H1 (cell line): ENCODE data around the gene EPHA10. TPM values are rescaled to one million over a fixed set of nuclear protein-coding genes. Genes with fewer than 3 reads are reported as not detected.

Experiments
- CTCF ChIA-PET: fragments of 300-600 bp; sonication (Branson Sonifier 250); formaldehyde crosslinking; loops from one replicate; lab custom pipeline; 2021; ENCODE audit not compliant: partially characterized antibody; lab: Charles Lee
- POLR2A ChIA-PET: fragments of 300-600 bp; sonication (Branson Sonifier 250); formaldehyde crosslinking; loops from one replicate; lab custom pipeline; 2021; ENCODE audit warnings: inconsistent platforms; ENCODE audit not compliant: partially characterized antibody; lab: Charles Lee
- DNase-seq, 2 experiments: peaks; one replicate each; pipeline versions ENCODE4 v3.0.0 to v3.0.0-alpha.2; 2010 to 2022; ENCODE audit warnings: low spot score in 2 of 2, low read depth in 1 of 2, mixed read lengths in 1 of 2
- FAIRE-seq: peaks from 2 replicates; lab custom pipeline; 2011; peaks lifted over from hg19 to GRCh38; lab: Jason Lieb, UNC
- H2AFZ ChIP-seq: 2 replicates; pipeline ENCODE4 v1.8.1; 2012; ENCODE audit warnings: low read length, inconsistent platforms
- H2AK5ac ChIP-seq: 2 replicates; pipeline ENCODE4 v1.6.1; 2013; ENCODE audit warnings: low read depth, low read length
- H2BK120ac ChIP-seq: replicated peaks from 2 replicates; pipeline ENCODE3; 2013; ENCODE audit warnings: low read depth, low read length, inconsistent platforms
- H2BK12ac ChIP-seq: 2 replicates; pipeline ENCODE4 v1.6.1; 2013; ENCODE audit warnings: low read depth, low read length
- H2BK15ac ChIP-seq: 2 replicates; pipeline ENCODE4 v1.6.1; 2013; ENCODE audit warnings: low read length
- H2BK20ac ChIP-seq: 2 replicates; pipeline ENCODE4 v1.6.1; 2013; ENCODE audit warnings: low read length
- H2BK5ac ChIP-seq: 2 replicates; pipeline ENCODE4 v1.6.1; 2013; ENCODE audit warnings: low read depth, low read length
- H3K14ac ChIP-seq: 2 replicates; pipeline ENCODE4 v1.6.1; 2013; ENCODE audit warnings: inconsistent platforms; ENCODE audit not compliant: insufficient read length
- H3K18ac ChIP-seq: 2 replicates; pipeline ENCODE4 v1.6.1; 2013; ENCODE audit warnings: low read length; ENCODE audit errors: extremely low read depth
- H3K23ac ChIP-seq: 2 replicates; pipeline ENCODE4 v1.6.1; 2013; ENCODE audit warnings: inconsistent platforms; ENCODE audit not compliant: insufficient read length
- H3K23me2 ChIP-seq: 2 replicates; pipeline ENCODE4 v1.6.1; 2013; ENCODE audit warnings: low read depth, low read length
- H3K27ac ChIP-seq: 2 replicates; pipeline ENCODE4 v1.6.1; 2011; ENCODE audit warnings: low read depth, low read length, inconsistent platforms
- H3K27me3 ChIP-seq, 4 experiments: replicated peaks in 1 of 4; 1 replicate in 1 of 4; 2 replicates in 3 of 4; pipeline versions ENCODE4 v1.6.1 to v1.8.1; 2011 to 2013; ENCODE audit warnings: low read length in 3 of 4, mild to moderate bottlenecking in 3 of 4, inconsistent platforms in 2 of 4, mixed read lengths in 2 of 4, moderate library complexity in 1 of 4; ENCODE audit not compliant: control insufficient read depth in 3 of 4, insufficient read depth in 3 of 4; ENCODE audit errors: extremely low read depth in 1 of 4
- H3K36me3 ChIP-seq, 4 experiments: 2 replicates each; pipeline versions ENCODE4 v1.6.1 to v1.8.1; 2011 to 2013; ENCODE audit warnings: mild to moderate bottlenecking in 4 of 4, low read length in 3 of 4, moderate library complexity in 2 of 4, control low read depth in 1 of 4, inconsistent platforms in 1 of 4; ENCODE audit not compliant: insufficient read depth in 4 of 4, control insufficient read depth in 2 of 4
- H3K4ac ChIP-seq: replicated peaks from 2 replicates; pipeline ENCODE3; 2013; ENCODE audit warnings: low read length, low read depth, mixed read lengths, inconsistent platforms; ENCODE audit not compliant: insufficient read length
- H3K4me1 ChIP-seq, 4 experiments: replicated peaks in 1 of 4; 1 replicate in 1 of 4; 2 replicates in 3 of 4; pipeline versions ENCODE4 v1.6.1 to v1.8.1; 2011 to 2013; ENCODE audit warnings: low read length in 3 of 4, inconsistent platforms in 2 of 4, mixed read lengths in 1 of 4; ENCODE audit not compliant: insufficient read depth in 4 of 4, control insufficient read depth in 3 of 4
- H3K4me2 ChIP-seq, 2 experiments: 2 replicates each; pipeline versions ENCODE4 v1.6.1 to v1.8.1; 2011 to 2013; ENCODE audit warnings: low read depth in 2 of 2, low read length in 2 of 2, control low read depth in 1 of 2, inconsistent platforms in 1 of 2, mild to moderate bottlenecking in 1 of 2; ENCODE audit not compliant: insufficient read depth in 1 of 2
- H3K4me3 ChIP-seq, 4 experiments: fragments of 200-600, 300-600 bp in 1 of 4; sonication (generic), shearing (Covaris generic), sonication (Bioruptor Twin) in 1 of 4; 2 replicates each; pipeline versions ENCODE4 v1.5.1 to v1.8.1; 2011 to 2016; ENCODE audit warnings: low read length in 4 of 4, low read depth in 3 of 4, control low read depth in 2 of 4, inconsistent platforms in 2 of 4, mild to moderate bottlenecking in 2 of 4, mixed read lengths in 1 of 4, moderate library complexity in 1 of 4; ENCODE audit not compliant: insufficient read depth in 2 of 4; ENCODE audit errors: extremely low read depth in 1 of 4
- H3K56ac ChIP-seq: replicated peaks from 2 replicates; pipeline ENCODE3; 2013; ENCODE audit warnings: low read depth, mild to moderate bottlenecking, mixed read lengths, low read length, inconsistent platforms; ENCODE audit not compliant: insufficient read length
- H3K79me1 ChIP-seq: 2 replicates; pipeline ENCODE4 v1.6.1; 2013; ENCODE audit warnings: low read depth, low read length, control low read depth
- H3K79me2 ChIP-seq, 2 experiments: 2 replicates each; pipeline versions ENCODE4 v1.6.1 to v1.8.1; 2012 to 2013; ENCODE audit warnings: low read length in 2 of 2, mild to moderate bottlenecking in 2 of 2, inconsistent platforms in 1 of 2; ENCODE audit not compliant: insufficient read depth in 2 of 2, control insufficient read depth in 1 of 2
- H3K9ac ChIP-seq, 4 experiments: replicated peaks in 1 of 4; 1 replicate in 1 of 4; 2 replicates in 3 of 4; pipeline versions ENCODE4 v1.6.1 to v1.8.1; 2011 to 2013; ENCODE audit warnings: low read depth in 3 of 4, low read length in 3 of 4, control low read depth in 2 of 4, mild to moderate bottlenecking in 2 of 4, moderate library complexity in 2 of 4, inconsistent platforms in 1 of 4; ENCODE audit errors: extremely low read depth in 1 of 4
- H3K9me3 ChIP-seq, 2 experiments: 2 replicates each; pipeline versions ENCODE4 v1.6.1 to v1.8.1; 2012 to 2013; ENCODE audit warnings: mild to moderate bottlenecking in 2 of 2, moderate library complexity in 2 of 2, control low read depth in 1 of 2, inconsistent platforms in 1 of 2, low read depth in 1 of 2, low read length in 1 of 2, mixed read lengths in 1 of 2; ENCODE audit not compliant: insufficient read depth in 2 of 2
- H4K20me1 ChIP-seq, 2 experiments: replicated peaks in 1 of 2; 2 replicates each; pipeline versions ENCODE3 to v1.8.1; 2011 to 2013; ENCODE audit warnings: inconsistent platforms in 2 of 2, low read length in 2 of 2, mild to moderate bottlenecking in 1 of 2; ENCODE audit not compliant: insufficient read depth in 2 of 2, control insufficient read depth in 1 of 2
- H4K5ac ChIP-seq: 2 replicates; pipeline ENCODE4 v1.6.1; 2013; ENCODE audit warnings: low read length, low read depth, mixed read lengths, inconsistent platforms; ENCODE audit not compliant: insufficient read length
- H4K8ac ChIP-seq: 2 replicates; pipeline ENCODE4 v1.8.0; 2013; ENCODE audit warnings: mild to moderate bottlenecking, moderate library complexity, low read length, inconsistent platforms; ENCODE audit not compliant: insufficient read depth; ENCODE audit errors: extremely low read depth
- H4K91ac ChIP-seq: replicated peaks from 2 replicates; pipeline ENCODE3; 2013; ENCODE audit warnings: low read length, mixed read lengths, inconsistent platforms; ENCODE audit not compliant: insufficient read length
- ATF3 ChIP-seq: IDR thresholded peaks from 2 replicates; pipeline ENCODE4 v1.6.1; 2011; ENCODE audit warnings: low read depth, mild to moderate bottlenecking, low read length; ENCODE audit not compliant: insufficient read depth
- CBX5 ChIP-seq: fragments of 300-800, 300-1000 bp; sonication (generic); IDR thresholded peaks from 2 replicates; pipeline ENCODE4 v1.7.1; 2016; ENCODE audit warnings: antibody characterized with exemption, low read length, low read depth
- CBX8 ChIP-seq: fragments of 300-800, 300-1000 bp; sonication (generic); IDR thresholded peaks from 2 replicates; pipeline ENCODE4 v1.7.1; 2016; ENCODE audit warnings: low read depth, low read length, borderline replicate concordance
- EGR1 ChIP-seq: IDR thresholded peaks from 2 replicates; pipeline ENCODE4 v1.6.1; 2011; ENCODE audit warnings: low read depth, low read length, borderline replicate concordance
- EP300 ChIP-seq, 2 experiments: IDR thresholded peaks; 1 replicate in 1 of 2; 2 replicates in 1 of 2; pipeline ENCODE4 v1.6.1; 2011 to 2012; ENCODE audit warnings: low read depth in 2 of 2, low read length in 2 of 2, mild to moderate bottlenecking in 2 of 2, borderline replicate concordance in 1 of 2, inconsistent platforms in 1 of 2, moderate library complexity in 1 of 2
- EZH2 ChIP-seq: fragments of 200-600 bp; sonication (generic); IDR thresholded peaks from 2 replicates; pipeline ENCODE4 v1.7.1; 2012; ENCODE audit warnings: low read depth, mild to moderate bottlenecking, moderate library complexity, low read length, inconsistent platforms; ENCODE audit not compliant: severe bottlenecking
- GABPA ChIP-seq: IDR thresholded peaks from 2 replicates; pipeline ENCODE4 v1.6.1; 2011; ENCODE audit warnings: mild to moderate bottlenecking, low read length, moderate library complexity, borderline replicate concordance; ENCODE audit not compliant: insufficient read depth
- NRF1 ChIP-seq: IDR thresholded peaks from 2 replicates; pipeline ENCODE4 v1.6.1; 2011; ENCODE audit warnings: mild to moderate bottlenecking, low read depth, low read length, improper control_type of control experiment
- POLR2A ChIP-seq, 2 experiments: IDR thresholded peaks; 1 replicate in 1 of 2; 2 replicates in 1 of 2; pipeline ENCODE4 v1.6.1; 2011; ENCODE audit warnings: low read depth in 2 of 2, low read length in 2 of 2, mild to moderate bottlenecking in 2 of 2; ENCODE audit errors: control extremely low read depth in 1 of 2
- RBBP5 ChIP-seq: IDR thresholded peaks from 2 replicates; pipeline ENCODE4 v1.7.1; 2012; ENCODE audit warnings: low read depth, mild to moderate bottlenecking, inconsistent platforms, low read length, moderate library complexity, borderline replicate concordance
- SIRT6 ChIP-seq: IDR thresholded peaks from one replicate; pipeline ENCODE4 v1.7.1; 2012; ENCODE audit warnings: low read length, inconsistent platforms
- SP1 ChIP-seq: IDR thresholded peaks from 2 replicates; pipeline ENCODE4 v1.6.1; 2011; ENCODE audit warnings: low read depth, low read length
- TBP ChIP-seq: IDR thresholded peaks from 2 replicates; pipeline ENCODE4 v1.6.1; 2011; ENCODE audit warnings: low read depth, low read length, improper control_type of control experiment
- ZNF274 ChIP-seq: IDR thresholded peaks from 2 replicates; pipeline ENCODE4 v1.7.0; 2012; ENCODE audit warnings: low read length, borderline replicate concordance; ENCODE audit errors: extremely low read depth
- WGBS, 2 experiments: shearing (Covaris generic) in 1 of 2; methylation state at CpG; one replicate each; pipeline versions ENCODE4 v1.1.6 to v1.1.7; 2013 to 2015; ENCODE audit warnings: low lambda C conversion rate in 2 of 2, mixed read lengths in 2 of 2, inconsistent platforms in 1 of 2, low coverage in 1 of 2, missing lambda C conversion rate in 1 of 2; ENCODE audit not compliant: insufficient replicate concordance in 2 of 2, insufficient coverage in 1 of 2, insufficient read length in 1 of 2; ENCODE audit errors: extremely low coverage in 1 of 2, missing lambda C conversion rate in 1 of 2; 5-methylcytosine and 5-hydroxymethylcytosine counted together
- polyA plus RNA-seq, 7 experiments: library from polyadenylated mRNA; depleted of rRNA in 3 of 7; stranded (reverse) in 5 of 7; unstranded in 2 of 7; fragments of >200 nt in 5 of 7; fragments of 200-250 nt in 2 of 7; gene quantifications; 1 replicate in 5 of 7; 2 replicates in 1 of 7; 4 replicates in 1 of 7; pipeline versions ENCODE4 v1.2.1 to v1.2.3, GENCODE V29; 2011 to 2013; ENCODE audit warnings: missing spikeins in 2 of 7, mixed read lengths in 2 of 7
- total RNA-seq: library from RNA; stranded (reverse); fragmentation: NEBNext Ultra II Directional; extraction: Animal tissue kit (Norgen Biotek cat#: 25700); gene quantifications from 2 replicates; pipeline ENCODE4 v1.2.1, GENCODE V29; 2021

The EPHA10 gene
- total and polyA plus RNA-seq, 2 of the 8 experiments (the other 6 are each of a cell fraction or from before 2014, with no cell fraction given): 0.54 to 1.0 TPM

GRCh38 chr1:37762516-37762915 lies 2.4 kb downstream of the EPHA10 start:
- 66% methylated on average over 2 of the region's 2 CpGs; no CpG with 5 or more reads in 1 of the 2 experiments for WGBS, 2 experiments
- H2BK120ac ChIP-seq: no peak overlapping the region
- H2AFZ ChIP-seq: no peak overlapping the region
- no peak overlapping the region for H2AK5ac ChIP-seq
- H3K4ac ChIP-seq: no peak overlapping the region
- DNase-seq (no peak), FAIRE-seq (no peak)
- H3K4me3 ChIP-seq: no peak overlapping the region
- H3K56ac ChIP-seq: no peak overlapping the region
- H2BK12ac ChIP-seq: no peak overlapping the region
- H3K27me3 ChIP-seq: peaks cover 17 to 88% (median 64%) of the 10 kb centered on the region in 4 experiments
- H3K14ac ChIP-seq: no peak overlapping the region
- no peak overlapping the region for H3K23ac ChIP-seq
- H3K9me3 ChIP-seq: no peaks in the 10 kb centered on the region
- no peak overlapping the region for H4K8ac ChIP-seq
- no peaks in the 10 kb centered on the region for H3K36me3 ChIP-seq
- no peak overlapping the region for H4K91ac ChIP-seq
- peaks cover 15% of the 10 kb centered on the region; the same call in 1 of the 2 replicates for H3K23me2 ChIP-seq
- H3K27ac ChIP-seq: no peak overlapping the region
- peaks cover 6 to 13% (median 10%) of the 10 kb centered on the region in 4 experiments; a peak in 6 of 7 replicates for H3K4me1 ChIP-seq
- no peak overlapping the region for H3K9ac ChIP-seq
- CTCF ChIA-PET: interaction anchor here (0.5 to 0.8 kb wide), 3 partner anchors 11 to 35 kb away, joined by 3 read pairs; no protein-coding TSS in a partner anchor
- POLR2A ChIA-PET: interaction anchor here (4.5 kb wide), 1 partner anchor 44 kb away, joined by 23 read pairs; the partner anchor contains the start of genes C1orf122 and YRDC
- no peak overlapping the region for H3K18ac ChIP-seq
- no peak overlapping the region for H2BK15ac ChIP-seq
- peaks cover 0 to 13% of the 10 kb centered on the region in 2 experiments for H4K20me1 ChIP-seq
- H4K5ac ChIP-seq: no peak overlapping the region
- no peaks in the 10 kb centered on the region for H3K79me1 ChIP-seq
- no peaks in the 10 kb centered on the region for H3K79me2 ChIP-seq
- no peak overlapping the region for H3K4me2 ChIP-seq
- H2BK20ac ChIP-seq: no peak overlapping the region
- no peak overlapping the region for H2BK5ac ChIP-seq
- TF ChIP-seq POLR2A (IDR thresholded peaks at IDR 0.05; ENCODE audit: control extremely low read depth in 1 of 2, low read depth in 2 of 2, low read length in 2 of 2) (no peak), GABPA (no peak), ATF3 (no peak), SP1 (no peak), EGR1 (no peak), SIRT6 (no peak), TBP (no peak), EP300 (IDR thresholded peaks at IDR 0.05; ENCODE audit: borderline replicate concordance in 1 of 2, low read depth in 2 of 2, low read length in 2 of 2) (no peak), CBX5 (no peak), ZNF274 (no peak), CBX8 (no peak), NRF1 (no peak), RBBP5 (no peak), EZH2 (no peak)
